ENCODE results near the gene KRTAP3-1. TPM values are rescaled to one million over a fixed set of nuclear protein-coding genes. Genes with fewer than 3 reads are reported as not detected.

Gene KRTAP3-1
- total and polyA plus RNA-seq, 10 of the 15 experiments (the other 5 are each of a cell fraction or from before 2014, with no cell fraction given) = not detected

GRCh38 chr17:40961591-40961990 lies 47.3 kb downstream of the KRTAP3-1 start:
- Histone ChIP-seq H3K4me3 (no peak overlapping the region), H3K36me3 (ENCODE audit: control insufficient read depth in 2 of 2, insufficient read depth in 2 of 2, low read length in 1 of 2) (no peaks in the 10 kb centered on the region), H3K4me1 (ENCODE audit: control insufficient read depth, insufficient read depth, low read length) (no peaks in the 10 kb centered on the region), H3K79me2 (ENCODE audit: control insufficient read depth, insufficient read depth, low read length) (no peaks in the 10 kb centered on the region), H3K9me3 (replicated peaks; ENCODE audit: control insufficient read depth, insufficient read depth, low read length) (no peaks in the 10 kb centered on the region; the same call in 2 of the 3 replicates), H3K27me3 (replicated peaks in 1 of 2; ENCODE audit: control insufficient read depth in 2 of 2, insufficient read depth in 2 of 2, low read length in 1 of 2) (no peaks in the 10 kb centered on the region), H3K27ac (ENCODE audit: control insufficient read depth, insufficient read depth) (no peak overlapping the region), H3K9ac (ENCODE audit: control insufficient read depth, insufficient read depth, low read length) (no peak overlapping the region), H3K4me2 (ENCODE audit: control insufficient read depth, insufficient read depth) (no peak overlapping the region), H4K20me1 (ENCODE audit: control insufficient read depth, insufficient read depth) (no peaks in the 10 kb centered on the region), H2AFZ (ENCODE audit: control insufficient read depth, low read depth, low read length) (no peak overlapping the region)
- RAD21 ChIA-PET (ENCODE audit: unreplicated experiment) = no interaction called here
- CTCF ChIA-PET = interaction anchor here (0.6 to 1.1 kb wide), 3 partner anchors 9 to 744 kb away, joined by 3 read pairs; no protein-coding TSS in a partner anchor
- DNase-seq (ENCODE audit: low read depth, low spot score) = no peak
- 0% methylated on average over 1 of the region's 1 CpG for WGBS (ENCODE audit: insufficient coverage, insufficient replicate concordance, low lambda C conversion rate, missing lambda C conversion rate)
- intact Hi-C loops (cut with micrococcal nuclease; ENCODE audit: unreplicated experiment) (no loop called here), in situ Hi-C loops (cut with MboI) (no loop called here)
- BruUV-seq (replicated peaks) = no TSS peak
- TF ChIP-seq SMAD5 (IDR thresholded peaks at IDR 0.05; ENCODE audit: low read depth) (no peak), ZNF384 (IDR thresholded peaks at IDR 0.05; ENCODE audit: borderline replicate concordance, low read depth, low read length) (no peak), NKRF (conservative IDR thresholded peaks at IDR 0.05) (no peak), STAT1 (conservative IDR thresholded peaks at IDR 0.05) (no peak), SMAD1 (IDR thresholded peaks at IDR 0.05; ENCODE audit: low read depth, partially characterized antibody) (no peak)
- FAIRE-seq = no peak
- SMC1A ChIA-PET (ENCODE audit: uncharacterized antibody, unreplicated experiment) = no interaction called here
- ATAC-seq = no peak
- POLR2A ChIA-PET = no interaction called here

GRCh38 chr17:40960144-40960543 lies 48.8 kb downstream of the KRTAP3-1 start:
- RAD21 ChIA-PET (ENCODE audit: unreplicated experiment) = no interaction called here
- no peak for TF ChIP-seq USF1 (IDR thresholded peaks at IDR 0.05; ENCODE audit: borderline replicate concordance, extremely low read length, insufficient read depth, low read depth, low read length)
- TF ChIP-seq CREB1 (IDR thresholded peaks at IDR 0.05; ENCODE audit: low read depth) = no peak
- FAIRE-seq (no peak), DNase-seq (ENCODE audit: low read depth, low spot score) (no peak), ATAC-seq (no peak)
- H3K4me2 ChIP-seq (ENCODE audit: control insufficient read depth, insufficient read depth) = no peak overlapping the region
- SMC1A ChIA-PET (ENCODE audit: uncharacterized antibody, unreplicated experiment) = no interaction called here
- intact Hi-C loops (cut with micrococcal nuclease; ENCODE audit: unreplicated experiment) (no loop called here), in situ Hi-C loops (cut with MboI) (no loop called here)
- no peaks in the 10 kb centered on the region for H3K4me1 ChIP-seq (ENCODE audit: control insufficient read depth, insufficient read depth, low read length)
- no peaks in the 10 kb centered on the region for H4K20me1 ChIP-seq (ENCODE audit: control insufficient read depth, insufficient read depth)
- BruUV-seq (replicated peaks) = no TSS peak
- H3K4me3 ChIP-seq = no peak overlapping the region
- no peak overlapping the region for H3K9ac ChIP-seq (ENCODE audit: control insufficient read depth, insufficient read depth, low read length)
- 52% methylated on average over 10 of the region's 10 CpGs for WGBS (ENCODE audit: insufficient coverage, insufficient replicate concordance, low lambda C conversion rate, missing lambda C conversion rate)
- CTCF ChIA-PET = no interaction called here
- no peak overlapping the region for H3K27ac ChIP-seq (ENCODE audit: control insufficient read depth, insufficient read depth)
- no peaks in the 10 kb centered on the region; the same call in 2 of the 3 replicates for H3K9me3 ChIP-seq (replicated peaks; ENCODE audit: control insufficient read depth, insufficient read depth, low read length)
- H2AFZ ChIP-seq (ENCODE audit: control insufficient read depth, low read depth, low read length) = no peak overlapping the region
- no peaks in the 10 kb centered on the region for H3K27me3 ChIP-seq (replicated peaks in 1 of 2; ENCODE audit: control insufficient read depth in 2 of 2, insufficient read depth in 2 of 2, low read length in 1 of 2)
- POLR2A ChIA-PET = no interaction called here
- no peaks in the 10 kb centered on the region for H3K79me2 ChIP-seq (ENCODE audit: control insufficient read depth, insufficient read depth, low read length)
- H3K36me3 ChIP-seq (ENCODE audit: control insufficient read depth in 2 of 2, insufficient read depth in 2 of 2, low read length in 1 of 2) = no peaks in the 10 kb centered on the region

Data from GM12878 (cell line).